Measurements from ENCODE around the gene DPAGT1.

DNA sequence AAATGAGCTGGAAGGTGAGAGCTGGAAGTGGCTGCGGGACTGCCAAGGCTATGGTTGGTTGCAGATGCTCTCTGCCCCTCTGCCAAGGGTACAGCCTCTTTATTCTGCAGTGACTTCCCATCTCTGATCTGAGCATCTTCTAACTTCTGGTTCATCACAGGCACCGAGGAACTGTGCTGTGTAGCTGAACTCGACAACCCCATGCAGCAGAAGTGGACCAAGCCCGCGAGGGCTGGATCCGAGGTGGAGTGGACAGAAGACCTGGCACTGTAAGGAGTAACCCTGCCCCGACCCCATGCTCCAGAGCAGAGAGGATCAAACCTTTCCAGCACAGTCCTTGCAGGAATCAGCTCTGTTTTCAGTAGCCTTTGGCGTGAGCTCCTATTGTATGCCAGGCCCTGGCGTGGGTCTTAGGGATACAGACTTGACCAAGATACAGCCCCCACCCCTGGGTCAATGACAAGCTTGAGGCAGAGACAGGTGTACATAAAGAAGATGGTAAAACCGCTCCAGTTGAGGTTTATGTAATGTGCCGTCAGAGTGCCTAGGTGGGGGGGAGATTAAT, 9.8 kb upstream of the DPAGT1 start:
- TF ChIP-seq, protein P1, sequence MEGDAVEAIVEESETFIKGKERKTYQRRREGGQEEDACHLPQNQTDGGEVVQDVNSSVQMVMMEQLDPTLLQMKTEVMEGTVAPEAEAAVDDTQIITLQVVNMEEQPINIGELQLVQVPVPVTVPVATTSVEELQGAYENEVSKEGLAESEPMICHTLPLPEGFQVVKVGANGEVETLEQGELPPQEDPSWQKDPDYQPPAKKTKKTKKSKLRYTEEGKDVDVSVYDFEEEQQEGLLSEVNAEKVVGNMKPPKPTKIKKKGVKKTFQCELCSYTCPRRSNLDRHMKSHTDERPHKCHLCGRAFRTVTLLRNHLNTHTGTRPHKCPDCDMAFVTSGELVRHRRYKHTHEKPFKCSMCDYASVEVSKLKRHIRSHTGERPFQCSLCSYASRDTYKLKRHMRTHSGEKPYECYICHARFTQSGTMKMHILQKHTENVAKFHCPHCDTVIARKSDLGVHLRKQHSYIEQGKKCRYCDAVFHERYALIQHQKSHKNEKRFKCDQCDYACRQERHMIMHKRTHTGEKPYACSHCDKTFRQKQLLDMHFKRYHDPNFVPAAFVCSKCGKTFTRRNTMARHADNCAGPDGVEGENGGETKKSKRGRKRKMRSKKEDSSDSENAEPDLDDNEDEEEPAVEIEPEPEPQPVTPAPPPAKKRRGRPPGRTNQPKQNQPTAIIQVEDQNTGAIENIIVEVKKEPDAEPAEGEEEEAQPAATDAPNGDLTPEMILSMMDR (IDR thresholded peaks at IDR 0.05 in 2 of 3, conservative IDR thresholded peaks at IDR 0.05 in 1 of 3; ENCODE audit: borderline replicate concordance in 1 of 3, insufficient read depth in 1 of 3, low read depth in 2 of 3, low read length in 2 of 3): no peak
- no peak for TF ChIP-seq EZH2 (IDR thresholded peaks at IDR 0.05)
- TF ChIP-seq REST (IDR thresholded peaks at IDR 0.05; ENCODE audit: low read depth): no peak
- no peak for TF ChIP-seq EGR1 (IDR thresholded peaks at IDR 0.05; ENCODE audit: low read depth)
- no peak for TF ChIP-seq POLR2AphosphoS5 (IDR thresholded peaks at IDR 0.05; ENCODE audit: low read depth, low read length)
- no peak for TF ChIP-seq ZNF274 (IDR thresholded peaks at IDR 0.05; ENCODE audit: low read depth, low read length)
- no peak for TF ChIP-seq TCF7L2 (IDR thresholded peaks at IDR 0.05; ENCODE audit: borderline replicate concordance, extremely low read depth, insufficient read depth, insufficient read length)
- no peak for TF ChIP-seq FOSL1 (IDR thresholded peaks at IDR 0.05; ENCODE audit: low read depth)
- TF ChIP-seq, protein P2, sequence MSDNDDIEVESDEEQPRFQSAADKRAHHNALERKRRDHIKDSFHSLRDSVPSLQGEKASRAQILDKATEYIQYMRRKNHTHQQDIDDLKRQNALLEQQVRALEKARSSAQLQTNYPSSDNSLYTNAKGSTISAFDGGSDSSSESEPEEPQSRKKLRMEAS (IDR thresholded peaks at IDR 0.05): no peak
- TF ChIP-seq JUND (IDR thresholded peaks at IDR 0.05): no peak
- TF ChIP-seq POLR2A (IDR thresholded peaks at IDR 0.05; ENCODE audit: borderline replicate concordance, extremely low read depth, insufficient read depth, insufficient read length): no peak
- no peak for TF ChIP-seq CBX3 (IDR thresholded peaks at IDR 0.05; ENCODE audit: low read depth)
- no peak for TF ChIP-seq RAD21 (IDR thresholded peaks at IDR 0.05; ENCODE audit: low read depth)
